GM19351 (cell line): ENCODE measurements around the gene OR4D9.
A peak's percentile ranks its signal among the peaks of the same experiment; 100 is the strongest.
"Not testable (repeated sequence)": the region's sequence is repeated elsewhere in the genome, so short reads cannot be mapped to it uniquely, and the experiment has no call there.

Experiments used
- ATAC-seq: cut with Tn5 transposase; IDR thresholded peaks from one replicate; pipeline ENCODE4 v1.9.1; 2021; ENCODE audit warnings: mild to moderate bottlenecking, moderate library complexity; ENCODE audit not compliant: unreplicated experiment

The OR4D9 gene

GRCh38 chr11:59510941-59511589, at the start of gene OR4D9:
Gene OR4D9, plus strand, starts transcription at chr11:59511539. Its CDS starts 3,374 bp downstream, at chr11:59514913.
- no peak for ATAC-seq

GRCh38 chr11:59463190-59463641, 48.1 kb upstream of the OR4D9 start:
- no peak for ATAC-seq

- no peak for ATAC-seq
These were observed 38.3 kb upstream of the OR4D9 start, which contains the start of gene OR4D10 for GRCh38 chr11:59473015-59473414. Gene OR4D10, plus strand, starts transcription at chr11:59473315. Its CDS starts 4,115 bp downstream, at chr11:59477430.

GRCh38 chr11:59475176-59475575, 36.2 kb upstream of the OR4D9 start:
- no peak for ATAC-seq

GRCh38 chr11:59479906-59480305, 31.4 kb upstream of the OR4D9 start:
- ATAC-seq, result no peak

- no peak for ATAC-seq
These were observed 31.0 kb upstream of the OR4D9 start for GRCh38 chr11:59480359-59480758.

- peak; percentile 88 for ATAC-seq
These were observed 9.4 kb upstream of the OR4D9 start for GRCh38 chr11:59501931-59502330.

- no peak for ATAC-seq
These were observed 8.1 kb upstream of the OR4D9 start, which contains the start of gene OR4D11 for GRCh38 chr11:59503276-59503675. Gene OR4D11, plus strand, starts transcription at chr11:59503576. Its CDS starts 0 bp downstream, at chr11:59503576.

- ATAC-seq, result no peak
These were observed 336 bp downstream of the OR4D9 start for GRCh38 chr11:59511675-59512074.

- not testable (repeated sequence) for ATAC-seq
These were observed 8.8 kb downstream of the OR4D9 start for GRCh38 chr11:59520139-59520538.

- ATAC-seq, result no peak
These were observed 9.4 kb downstream of the OR4D9 start for GRCh38 chr11:59520741-59521140.

GRCh38 chr11:59523541-59523940, 12.2 kb downstream of the OR4D9 start:
- no peak for ATAC-seq

GRCh38 chr11:59528711-59529110, 17.4 kb downstream of the OR4D9 start:
- no peak for ATAC-seq

- no peak for ATAC-seq
These were observed 21.3 kb downstream of the OR4D9 start for GRCh38 chr11:59532620-59533019.

GRCh38 chr11:59534676-59535075, 23.3 kb downstream of the OR4D9 start:
- no peak for ATAC-seq

- no peak for ATAC-seq
These were observed 30.9 kb downstream of the OR4D9 start for GRCh38 chr11:59542142-59542810.

- ATAC-seq, result not testable (repeated sequence)
These were observed 32.4 kb downstream of the OR4D9 start for GRCh38 chr11:59543713-59544112.

- ATAC-seq, result no peak
These were observed 33.5 kb downstream of the OR4D9 start for GRCh38 chr11:59544869-59545178.

DNA sequence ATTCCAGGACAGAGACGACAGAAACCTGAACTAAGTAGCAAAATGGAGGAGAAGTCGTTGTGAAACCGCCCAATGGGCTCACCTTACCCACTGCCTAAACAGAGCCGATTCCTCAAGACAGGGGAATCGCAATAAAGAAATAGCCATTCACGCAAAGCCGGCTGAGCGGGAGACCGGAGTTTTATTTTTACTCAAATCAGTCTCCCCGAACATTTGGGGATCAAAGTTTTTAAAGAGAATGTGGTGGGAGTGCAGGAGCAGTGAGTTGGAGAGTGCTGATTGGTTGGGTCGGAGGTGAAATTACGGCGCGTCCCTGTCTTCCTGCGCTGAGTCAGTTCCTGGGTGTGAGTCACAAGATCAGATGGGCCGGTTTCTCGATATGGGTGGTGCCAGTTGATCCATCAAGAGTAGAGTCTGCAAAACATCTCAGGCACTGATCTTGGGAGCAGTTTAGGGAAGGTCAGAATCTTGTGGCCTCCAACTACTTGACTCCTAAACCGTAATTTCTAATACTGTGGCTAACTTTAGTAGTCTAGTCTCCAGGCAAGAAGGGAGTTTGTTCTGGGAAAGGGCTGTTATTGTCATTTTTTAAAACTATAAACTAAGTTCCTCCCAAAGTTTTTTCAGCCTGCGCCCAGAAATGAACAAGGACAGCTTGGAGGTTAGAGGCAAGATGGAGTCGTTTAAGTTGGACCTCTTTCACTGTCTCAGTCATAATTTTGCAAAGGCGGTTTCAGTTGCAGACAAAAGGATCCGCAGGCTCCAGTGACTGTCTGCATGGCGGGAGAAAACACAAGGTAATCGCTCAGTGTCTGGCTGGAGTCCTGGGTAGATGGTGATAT, 34.1 kb downstream of the OR4D9 start:
- ATAC-seq, result no peak

DNA sequence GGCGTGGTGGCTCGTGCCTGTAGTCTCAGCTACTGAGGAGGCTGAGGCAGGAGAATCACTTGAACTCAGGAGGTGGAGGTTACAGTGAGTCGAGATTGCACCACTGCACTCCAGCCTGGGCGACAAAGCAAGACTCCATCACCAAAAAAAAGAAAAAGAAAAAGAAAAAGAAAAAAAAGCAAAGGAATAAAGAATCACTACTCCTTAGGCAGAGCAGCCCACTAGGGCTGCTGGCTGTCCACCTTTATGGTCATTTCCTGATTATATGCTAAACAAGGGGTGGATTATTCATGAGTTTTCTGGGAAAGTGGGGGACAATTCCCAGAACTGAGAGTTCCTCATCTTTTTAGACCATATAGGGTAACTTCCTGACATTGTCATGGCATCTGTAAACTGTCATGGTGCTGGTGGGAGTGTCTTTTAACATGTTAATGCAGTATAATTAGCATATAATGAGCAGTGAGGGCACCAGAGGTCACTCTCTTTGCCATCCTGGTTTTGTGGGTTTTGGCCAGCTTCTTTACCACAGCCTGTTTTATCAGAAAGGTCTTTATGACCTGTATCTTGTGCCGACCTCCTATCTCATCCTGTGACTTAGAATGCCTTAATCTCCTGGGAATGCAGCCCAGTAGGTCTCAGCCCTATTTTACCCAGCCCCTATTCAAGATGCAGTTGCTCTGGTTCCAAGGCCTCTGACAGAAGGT, 36.4 kb downstream of the OR4D9 start:
- not testable (repeated sequence) for ATAC-seq

DNA sequence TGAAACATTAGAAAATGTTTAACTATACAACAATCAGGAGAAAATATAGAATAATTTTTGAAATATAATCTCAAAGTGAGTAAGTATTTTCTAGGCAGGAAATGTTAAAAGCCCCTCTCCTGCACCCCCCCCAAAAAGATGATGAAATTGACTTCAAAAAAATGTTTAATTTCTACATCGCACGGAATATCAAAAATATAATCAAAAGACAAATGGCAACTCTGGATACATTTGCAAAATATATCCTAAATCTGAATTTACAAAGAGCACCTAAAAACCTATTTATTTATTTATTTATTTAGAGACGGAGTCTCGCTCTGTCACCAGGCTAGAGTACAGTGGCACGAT, 36.9 kb downstream of the OR4D9 start:
- no peak for ATAC-seq
